ENCODE measurements around the gene HEPACAM2.

DNA sequence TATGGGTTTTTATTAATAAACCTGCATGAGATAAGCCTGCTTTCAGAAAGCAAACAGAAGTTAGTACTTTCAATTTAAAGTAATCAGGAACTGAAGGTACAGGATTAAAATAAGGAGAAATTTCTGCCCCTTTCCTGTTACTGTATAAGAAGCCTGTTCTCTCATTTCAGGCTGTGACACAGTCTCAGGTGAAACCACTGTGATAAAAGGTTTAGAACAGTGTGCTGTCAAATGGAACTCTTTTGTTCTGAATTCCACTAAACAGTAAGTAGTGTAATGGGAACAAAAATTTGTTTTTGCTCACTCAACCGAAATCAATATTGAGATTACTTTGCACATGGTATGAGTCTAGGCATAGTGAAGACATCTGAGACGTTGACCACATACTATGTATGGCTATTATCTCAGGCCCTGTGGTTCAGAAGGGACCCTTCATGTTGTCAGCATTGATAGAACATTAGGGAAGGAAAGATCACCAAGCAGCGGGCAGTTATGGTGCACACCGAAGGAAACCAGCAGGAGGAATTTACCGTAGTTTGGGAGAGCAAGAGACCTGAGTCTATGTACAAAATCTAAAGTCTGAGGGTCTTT, 14.9 kb downstream of the HEPACAM2 start:
- TF ChIP-seq TAF1 (IDR thresholded peaks at IDR 0.05; ENCODE audit: borderline replicate concordance, low read depth, low read length) (no peak), POLR2AphosphoS5 (IDR thresholded peaks at IDR 0.05; ENCODE audit: low read depth, low read length) (no peak), POLR2A (IDR thresholded peaks at IDR 0.05; ENCODE audit: low read depth, low read length) (no peak)

Data from GM12892 (cell line).